T-cell (primary cell): ENCODE results near the gene BACE1. TPM values are rescaled to one million over a fixed set of nuclear protein-coding genes. Genes with fewer than 3 reads are reported as not detected.
A peak's percentile ranks its signal among the peaks of the same experiment; 100 is the strongest.
"Not testable (repeated sequence)": the region's sequence is repeated elsewhere in the genome, so short reads cannot be mapped to it uniquely, and the experiment has no call there.

ENCODE experiments used
- ATAC-seq, 4 experiments: fragments of 200-7000 bp in 3 of 4; fragments of 150-1000 bp in 1 of 4; cut with Tn5 transposase; replicated peaks in 1 of 4; 1 replicate in 3 of 4; 2 replicates in 1 of 4; pipeline ENCODE4 v1.10.0; 2021; ENCODE audit warnings: moderate library complexity in 3 of 4, mild to moderate bottlenecking in 2 of 4, moderate number of reproducible peaks in 1 of 4
- CTCF ChIA-PET, 2 donors: fragments of 300-600 bp; sonication (Branson Sonifier 250); formaldehyde crosslinking; loops; one replicate each; lab custom pipeline; 2022; ENCODE audit warnings: antibody characterized with exemption in 2 of 2; lab: Charles Lee
- POLR2A ChIA-PET, 2 donors: fragments of 300-600 bp; sonication (Branson Sonifier 250); formaldehyde crosslinking; loops; one replicate each; lab custom pipeline; 2022; ENCODE audit warnings: antibody characterized with exemption in 2 of 2; lab: Charles Lee
- DNase-seq, 35 experiments: peaks; one replicate each; pipeline versions ENCODE4 v3.0.0 to v3.0.0-alpha.2; 2013 to 2023
- H3K27ac ChIP-seq: one replicate; pipeline ENCODE4 v1.5.1; 2013; ENCODE audit warnings: low read length
- H3K27me3 ChIP-seq, 2 experiments: replicated peaks in 1 of 2; 1 replicate in 1 of 2; 2 replicates in 1 of 2; pipeline versions ENCODE4 v1.6.1 to v1.7.0; 2013; ENCODE audit warnings: low read length in 1 of 2, mixed read lengths in 1 of 2; ENCODE audit not compliant: control insufficient read depth in 2 of 2, insufficient read depth in 2 of 2; ENCODE audit errors: extremely low read depth in 1 of 2
- H3K36me3 ChIP-seq, 2 donors: 1 replicate in 1 of 2; 2 replicates in 1 of 2; pipeline versions ENCODE4 v1.6.1 to v1.7.0; 2013; ENCODE audit warnings: low read length in 1 of 2; ENCODE audit not compliant: control insufficient read depth in 2 of 2, insufficient read depth in 1 of 2; ENCODE audit errors: extremely low read depth in 1 of 2
- H3K4me1 ChIP-seq, 2 experiments: 1 replicate in 1 of 2; 2 replicates in 1 of 2; pipeline versions ENCODE4 v1.6.1 to v1.7.0; 2013; ENCODE audit warnings: low read length in 2 of 2, mixed read lengths in 1 of 2; ENCODE audit not compliant: insufficient read depth in 2 of 2, control insufficient read depth in 1 of 2; ENCODE audit errors: extremely low read depth in 1 of 2
- H3K4me3 ChIP-seq, 2 donors: 1 replicate in 1 of 2; 2 replicates in 1 of 2; pipeline versions ENCODE4 v1.5.1 to v1.7.0; 2013; ENCODE audit warnings: mild to moderate bottlenecking in 2 of 2, low read length in 1 of 2, moderate library complexity in 1 of 2; ENCODE audit not compliant: control insufficient read depth in 1 of 2; ENCODE audit errors: extremely low read depth in 1 of 2
- H3K9me3 ChIP-seq: 2 replicates; pipeline ENCODE4 v1.7.0; 2013
- H3K27ac Mint-ChIP-seq, 2 donors: one replicate each; pipeline ENCODE4 v1.8.0; 2020 to 2021; ENCODE audit warnings: mild to moderate bottlenecking in 2 of 2, mixed read lengths in 2 of 2
- H3K27me3 Mint-ChIP-seq, 2 donors: one replicate each; pipeline ENCODE4 v1.8.0; 2021 to 2022; ENCODE audit warnings: mixed read lengths in 2 of 2
- H3K36me3 Mint-ChIP-seq: one replicate; pipeline ENCODE4 v1.8.0; 2021; ENCODE audit warnings: mixed read lengths
- H3K4me1 Mint-ChIP-seq, 3 donors: one replicate each; pipeline ENCODE4 v1.8.0; 2020 to 2022; ENCODE audit warnings: mixed read lengths in 3 of 3, mild to moderate bottlenecking in 1 of 3
- H3K4me3 Mint-ChIP-seq, 3 donors: one replicate each; pipeline ENCODE4 v1.8.0; 2020 to 2022; ENCODE audit warnings: mild to moderate bottlenecking in 3 of 3, mixed read lengths in 3 of 3, moderate library complexity in 3 of 3
- H3K9me3 Mint-ChIP-seq, 3 donors: one replicate each; pipeline ENCODE4 v1.8.0; 2020 to 2022; ENCODE audit warnings: mixed read lengths in 3 of 3
- WGBS: methylation state at CpG from one replicate; pipeline ENCODE4 v1.1.5; 2013; ENCODE audit warnings: missing lambda C conversion rate; ENCODE audit not compliant: insufficient coverage; 5-methylcytosine and 5-hydroxymethylcytosine counted together
- total RNA-seq, 35 experiments: library from RNA in 6 of 35; stranded (reverse) in 6 of 35; fragments of 120-200 nt in 1 of 35; gene quantifications; one replicate each; pipeline versions ENCODE4 v1.2.1 to v1.2.4 and lab custom pipeline; 2013 to 2026

The BACE1 gene
- total RNA-seq, 5 donors from 2014 or later (not counting 1 experiment from before 2014, with no cell fraction given): 1.3 to 2.3 (median 1.9) TPM

- no peaks in the 10 kb centered on the region for H3K9me3 ChIP-seq
- H3K4me3 ChIP-seq: no peak overlapping the region
- ATAC-seq (no peak), DNase-seq (no peak)
- ChIA-PET CTCF (interaction anchor here in 1 of 2 donors (0.6 to 1.0 kb wide), 2 partner anchors 46 to 1895 kb away, joined by 3 to 4 read pairs; no protein-coding TSS in a partner anchor), POLR2A (no interaction called here)
- WGBS: 95% methylated on average over 6 of the region's 9 CpGs
- no peak overlapping the region for H3K27ac ChIP-seq
- Mint-ChIP-seq H3K36me3 (peaks cover 38% of the 10 kb centered on the region), H3K4me3 (no peak overlapping the region), H3K27ac (peak overlapping the region; percentile 68 to 80), H3K4me1 (peaks cover 17 to 29% (median 21%) of the 10 kb centered on the region in 3 donors), H3K27me3 (no peaks in the 10 kb centered on the region), H3K9me3 (peaks cover 0 to 4% (median 0%) of the 10 kb centered on the region in 3 donors)
- no peaks in the 10 kb centered on the region for H3K27me3 ChIP-seq
- H3K4me1 ChIP-seq: peaks cover 0 to 9% of the 10 kb centered on the region in 2 experiments
- H3K36me3 ChIP-seq: peaks cover 0 to 6% of the 10 kb centered on the region in 2 donors
Observed at GRCh38 chr11:117273550-117274289, 42.3 kb downstream of the BACE1 start.

GRCh38 chr11:117272175-117272574, 43.9 kb downstream of the BACE1 start:
- H3K4me3 ChIP-seq, H3K27me3 Mint-ChIP-seq, DNase-seq, H3K27ac Mint-ChIP-seq, CTCF ChIA-PET, H3K4me1 ChIP-seq, H3K36me3 ChIP-seq, H3K9me3 ChIP-seq, H3K9me3 Mint-ChIP-seq, H3K27me3 ChIP-seq, H3K27ac ChIP-seq, ATAC-seq, H3K4me3 Mint-ChIP-seq: not testable (repeated sequence)
- WGBS: no CpG with 5 or more reads among the region's 5 CpGs
- POLR2A ChIA-PET: interaction anchor here in 1 of 2 donors (0.6 kb wide), 1 partner anchor 27 kb away, joined by 7 read pairs; no protein-coding TSS in a partner anchor
- peaks cover 14 to 21% (median 17%) of the 10 kb centered on the region in 3 donors for H3K4me1 Mint-ChIP-seq
- peaks cover 50% of the 10 kb centered on the region for H3K36me3 Mint-ChIP-seq

DNA sequence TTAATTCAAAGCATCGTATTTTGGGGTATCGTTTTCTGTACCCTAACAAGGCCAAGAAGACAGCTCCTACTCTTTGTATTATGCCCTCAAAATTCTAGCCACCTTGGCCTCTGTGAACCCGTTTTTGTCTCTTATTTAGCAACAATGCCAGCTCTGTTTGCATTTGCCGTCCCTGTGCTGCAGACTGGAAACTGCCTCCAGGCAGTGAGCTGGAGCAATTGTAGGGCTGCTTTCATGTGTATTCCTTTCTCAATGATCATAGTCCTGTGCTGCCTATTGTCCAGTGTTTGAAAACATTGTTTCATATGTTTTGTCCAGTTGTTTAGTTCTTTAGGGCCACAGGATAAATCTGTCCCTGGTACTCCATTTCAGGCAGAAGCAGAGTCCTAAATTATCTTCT, 44.8 kb downstream of the BACE1 start:
- DNase-seq (no peak), ATAC-seq (no peak)
- H3K4me1 ChIP-seq: peaks cover 0 to 5% of the 10 kb centered on the region in 2 experiments
- H3K27me3 Mint-ChIP-seq: no peaks in the 10 kb centered on the region
- peaks cover 0 to 6% of the 10 kb centered on the region in 2 donors for H3K36me3 ChIP-seq
- H3K4me1 Mint-ChIP-seq: peaks cover 14 to 21% (median 17%) of the 10 kb centered on the region in 3 donors
- no peaks in the 10 kb centered on the region for H3K9me3 ChIP-seq
- H3K27ac ChIP-seq: no peak overlapping the region
- ChIA-PET POLR2A (no interaction called here), CTCF (interaction anchor here in 1 of 2 donors (0.6 kb wide), 1 partner anchor 8 kb away, joined by 5 read pairs; no protein-coding TSS in a partner anchor)
- no peaks in the 10 kb centered on the region for H3K27me3 ChIP-seq
- no peak overlapping the region for H3K4me3 Mint-ChIP-seq
- H3K27ac Mint-ChIP-seq: no peak overlapping the region
- 95% methylated on average over 2 of the region's 4 CpGs for WGBS
- H3K9me3 Mint-ChIP-seq: peaks cover 0 to 4% (median 0%) of the 10 kb centered on the region in 3 donors
- peaks cover 57% of the 10 kb centered on the region for H3K36me3 Mint-ChIP-seq
- H3K4me3 ChIP-seq: no peak overlapping the region

- no peaks in the 10 kb centered on the region for H3K27me3 ChIP-seq
- no peak for DNase-seq
- peaks cover 3 to 7% (median 7%) of the 10 kb centered on the region in 3 donors for H3K4me1 Mint-ChIP-seq
- H3K9me3 Mint-ChIP-seq: peaks cover 0 to 4% (median 0%) of the 10 kb centered on the region in 3 donors
- CTCF ChIA-PET: interaction anchor here in 1 of 2 donors (0.7 kb wide), 1 partner anchor 270 kb away, joined by 7 read pairs; no protein-coding TSS in a partner anchor
- no peaks in the 10 kb centered on the region for H3K27me3 Mint-ChIP-seq
- ATAC-seq: no peak
- no peak overlapping the region for H3K27ac Mint-ChIP-seq
- H3K27ac ChIP-seq: no peak overlapping the region
- H3K4me3 Mint-ChIP-seq: no peak overlapping the region
- H3K4me3 ChIP-seq: no peak overlapping the region
- peaks cover 0 to 3% of the 10 kb centered on the region in 2 donors for H3K36me3 ChIP-seq
- H3K4me1 ChIP-seq: peaks cover 0 to 5% of the 10 kb centered on the region in 2 experiments
- H3K9me3 ChIP-seq: no peaks in the 10 kb centered on the region
- peaks cover 54% of the 10 kb centered on the region for H3K36me3 Mint-ChIP-seq
- POLR2A ChIA-PET: no interaction called here
- WGBS: no CpG with 5 or more reads among the region's 2 CpGs
Observed at GRCh38 chr11:117269856-117270255, 46.2 kb downstream of the BACE1 start.

GRCh38 chr11:117265745-117266144, 50.3 kb downstream of the BACE1 start:
- H3K36me3 Mint-ChIP-seq: peaks cover 40% of the 10 kb centered on the region
- ChIA-PET POLR2A (no interaction called here), CTCF (no interaction called here)
- no peak for DNase-seq
- no peaks in the 10 kb centered on the region for H3K9me3 Mint-ChIP-seq
- Histone ChIP-seq H3K4me1 (no peaks in the 10 kb centered on the region), H3K9me3 (no peaks in the 10 kb centered on the region), H3K27me3 (no peaks in the 10 kb centered on the region), H3K4me3 (no peak overlapping the region), H3K27ac (no peak overlapping the region), H3K36me3 (peaks cover 2 to 5% of the 10 kb centered on the region in 2 donors)
- no peak overlapping the region for H3K4me3 Mint-ChIP-seq
- WGBS: no CpG with 5 or more reads among the region's 2 CpGs
- H3K27me3 Mint-ChIP-seq: no peaks in the 10 kb centered on the region
- no peaks in the 10 kb centered on the region for H3K4me1 Mint-ChIP-seq
- no peak overlapping the region for H3K27ac Mint-ChIP-seq
- ATAC-seq: no peak

GRCh38 chr11:117264624-117265323, 51.3 kb downstream of the BACE1 start:
- peaks cover 41% of the 10 kb centered on the region for H3K36me3 Mint-ChIP-seq
- not testable (repeated sequence) for H3K36me3 ChIP-seq

More at GRCh38 chr11:117264624-117265323, 51.3 kb downstream of the BACE1 start:
- CTCF ChIA-PET: interaction anchor here in 1 of 2 donors (0.6 kb wide), 1 partner anchor 347 kb away, joined by 3 read pairs; no protein-coding TSS in a partner anchor
- H3K4me3 Mint-ChIP-seq, H3K27me3 ChIP-seq, H3K27ac ChIP-seq, H3K4me1 ChIP-seq, DNase-seq, H3K4me3 ChIP-seq, H3K9me3 ChIP-seq, POLR2A ChIA-PET, H3K27ac Mint-ChIP-seq, H3K27me3 Mint-ChIP-seq, ATAC-seq, H3K4me1 Mint-ChIP-seq, H3K9me3 Mint-ChIP-seq: not testable (repeated sequence)
- WGBS: 87% methylated on average over 3 of the region's 7 CpGs
